RWPE2 (cell line): ENCODE measurements around the gene MORN1.
A peak's percentile ranks its signal among the peaks of the same experiment; 100 is the strongest.

Experiments used
- ATAC-seq: fragments of 200-7000 bp; cut with Tn5 transposase; 3 replicates; pipeline ENCODE4 v1.9.1; 2021; ENCODE audit warnings: low read depth
- DNase-seq: peaks from one replicate; pipeline ENCODE4 v3.0.0-alpha.2; 2020; ENCODE audit warnings: low spot score
- H3K27ac ChIP-seq: fragments of 450-650 bp; 2 replicates; pipeline ENCODE4 v1.5.1; 2017; ENCODE audit warnings: mild to moderate bottlenecking; ENCODE audit not compliant: poor library complexity, severe bottlenecking
- H3K27me3 ChIP-seq: fragments of 250-450 bp; sonication (Bioruptor Pico); 2 replicates; pipeline ENCODE4 v1.5.1; 2021; ENCODE audit warnings: mild to moderate bottlenecking, moderate library complexity; ENCODE audit not compliant: insufficient read depth, poor library complexity, severe bottlenecking
- H3K36me3 ChIP-seq: fragments of 250-450 bp; sonication (Bioruptor Pico); 2 replicates; pipeline ENCODE4 v1.5.1; 2020; ENCODE audit warnings: low read depth, mild to moderate bottlenecking, moderate library complexity
- H3K4me1 ChIP-seq: fragments of 250-450 bp; sonication (Bioruptor Pico); 2 replicates; pipeline ENCODE4 v1.5.1; 2021; ENCODE audit warnings: mild to moderate bottlenecking, moderate library complexity; ENCODE audit not compliant: insufficient read depth, poor library complexity, severe bottlenecking
- H3K4me3 ChIP-seq: fragments of 250-450 bp; sonication (Bioruptor Pico); 2 replicates; pipeline ENCODE4 v1.5.1; 2021; ENCODE audit warnings: mild to moderate bottlenecking, moderate library complexity; ENCODE audit not compliant: severe bottlenecking
- H3K9me3 ChIP-seq: fragments of 250-450 bp; sonication (Bioruptor Pico); 2 replicates; pipeline ENCODE4 v1.5.1; 2021; ENCODE audit warnings: mild to moderate bottlenecking, moderate library complexity; ENCODE audit not compliant: severe bottlenecking
- CTCF ChIP-seq: fragments of 450-650 bp; IDR thresholded peaks from one replicate; pipeline ENCODE4 v1.5.1; 2017; ENCODE audit warnings: mild to moderate bottlenecking, moderate library complexity; ENCODE audit not compliant: poor library complexity, severe bottlenecking

Gene MORN1

GRCh38 chr1:2282556-2283270 is 108.6 kb downstream of the MORN1 start:
- DNase-seq (no peak), ATAC-seq (no peak)
- Histone ChIP-seq H3K27me3 (no peaks in the 10 kb centered on the region), H3K27ac (no peak overlapping the region), H3K4me3 (no peak overlapping the region), H3K4me1 (no peaks in the 10 kb centered on the region), H3K36me3 (0 out of 2 replicates have a peak, but pooled peaks cover 4% of the 10 kb centered on the region), H3K9me3 (no peaks in the 10 kb centered on the region)
- no peak for TF ChIP-seq CTCF

- TF ChIP-seq CTCF, result no peak
- H3K9me3 ChIP-seq, result no peaks in the 10 kb centered on the region
- no peaks in the 10 kb centered on the region for H3K4me1 ChIP-seq
- no peaks in the 10 kb centered on the region for H3K27me3 ChIP-seq
- ATAC-seq, result no peak
- peaks cover 12% of the 10 kb centered on the region; the same call in 1 of the 2 replicates for H3K36me3 ChIP-seq
- H3K27ac ChIP-seq, result peak overlapping the region; percentile 8
- no peak for DNase-seq
- no peak overlapping the region for H3K4me3 ChIP-seq
These were observed 111.5 kb downstream of the MORN1 start for GRCh38 chr1:2279817-2280216.

- H3K27me3 ChIP-seq, result no peaks in the 10 kb centered on the region
- H3K9me3 ChIP-seq, result no peaks in the 10 kb centered on the region
- H3K4me1 ChIP-seq, result no peaks in the 10 kb centered on the region
- H3K4me3 ChIP-seq, result no peak overlapping the region
- H3K27ac ChIP-seq, result peak overlapping the region; percentile 8
- peaks cover 12% of the 10 kb centered on the region; the same call in 1 of the 2 replicates for H3K36me3 ChIP-seq
- ATAC-seq (no peak; the same call in 2 of the 3 replicates), DNase-seq (no peak)
- TF ChIP-seq CTCF, result no peak
These were observed 112.1 kb downstream of the MORN1 start for GRCh38 chr1:2279210-2279639.

GRCh38 chr1:2278591-2279209 is 112.7 kb downstream of the MORN1 start:
- Histone ChIP-seq H3K9me3 (no peaks in the 10 kb centered on the region), H3K4me3 (no peak overlapping the region), H3K36me3 (peaks cover 12% of the 10 kb centered on the region; the same call in 1 of the 2 replicates), H3K4me1 (no peaks in the 10 kb centered on the region), H3K27me3 (no peaks in the 10 kb centered on the region), H3K27ac (peak overlapping the region; percentile 8)
- DNase-seq (no peak), ATAC-seq (no peak)
- no peak for TF ChIP-seq CTCF
